Astrocyte (in vitro differentiated cells and primary cell): ENCODE measurements around the gene PDE4DIP.
"Not testable (repeated sequence)": the region's sequence is repeated elsewhere in the genome, so short reads cannot be mapped to it uniquely, and the experiment has no call there.

ENCODE experiments used
- CTCF ChIP-seq: IDR thresholded peaks from 2 replicates; pipeline ENCODE4 v1.5.1; 2011; ENCODE audit warnings: low read depth, mild to moderate bottlenecking, inconsistent platforms, low read length, moderate library complexity; ENCODE audit not compliant: insufficient read depth
- EZH2 ChIP-seq: IDR thresholded peaks from 2 replicates; pipeline ENCODE4 v1.6.1; 2012; ENCODE audit warnings: mild to moderate bottlenecking, low read length, inconsistent platforms; ENCODE audit not compliant: insufficient read depth

DNA sequence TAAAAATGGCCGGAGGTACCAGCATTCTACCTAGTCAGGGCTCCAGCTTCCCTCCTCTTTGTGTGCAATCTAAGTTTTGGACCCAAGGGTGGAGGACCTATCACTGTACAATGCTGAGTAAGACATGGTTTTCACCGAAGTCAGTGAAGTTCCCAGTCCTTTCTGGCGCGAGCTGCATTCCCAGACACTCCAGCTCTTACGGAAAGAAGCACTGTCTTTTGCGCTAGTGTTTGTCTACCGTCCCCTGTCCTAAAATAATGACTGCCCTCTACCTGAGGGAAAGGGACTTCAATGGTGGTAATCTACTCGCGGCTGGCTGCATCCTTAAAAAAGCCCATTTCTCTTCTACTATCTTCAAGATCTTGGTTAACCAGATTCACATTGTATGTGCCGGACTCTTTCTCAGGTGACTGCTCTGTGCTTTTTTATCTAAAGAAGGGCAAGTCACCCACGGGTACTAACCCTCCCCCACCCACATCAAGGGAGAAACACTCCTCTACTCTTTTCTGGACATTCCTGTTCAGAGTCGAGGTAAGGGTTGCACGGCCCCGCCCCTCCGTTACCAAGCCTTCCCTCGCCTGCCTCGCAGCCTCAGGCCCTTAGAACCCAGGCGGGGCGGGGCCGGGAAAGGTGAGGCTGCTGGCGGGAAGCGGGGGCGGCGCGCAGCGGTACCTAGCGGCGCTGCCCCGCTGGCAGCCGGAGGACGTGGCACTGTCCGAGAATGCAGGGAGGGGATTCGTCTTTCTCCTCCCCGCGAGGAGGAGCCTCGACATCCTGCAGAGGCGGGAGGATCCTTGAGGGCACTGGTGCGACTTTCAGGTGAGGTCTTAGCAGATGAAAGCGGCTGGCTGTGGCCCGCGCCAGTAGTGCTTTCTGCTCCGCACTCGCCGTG lies 107.4 kb downstream of the PDE4DIP start:
- TF ChIP-seq EZH2, CTCF: not testable (repeated sequence)
